HG03558 (cell line): ENCODE data around the gene CRYZL1.

ENCODE experiments used
- ATAC-seq: cut with Tn5 transposase; IDR thresholded peaks from one replicate; pipeline ENCODE4 v1.9.1; 2021; ENCODE audit warnings: moderate number of reproducible peaks; ENCODE audit not compliant: unreplicated experiment; ENCODE audit errors: extremely low read depth

CRYZL1 gene

DNA sequence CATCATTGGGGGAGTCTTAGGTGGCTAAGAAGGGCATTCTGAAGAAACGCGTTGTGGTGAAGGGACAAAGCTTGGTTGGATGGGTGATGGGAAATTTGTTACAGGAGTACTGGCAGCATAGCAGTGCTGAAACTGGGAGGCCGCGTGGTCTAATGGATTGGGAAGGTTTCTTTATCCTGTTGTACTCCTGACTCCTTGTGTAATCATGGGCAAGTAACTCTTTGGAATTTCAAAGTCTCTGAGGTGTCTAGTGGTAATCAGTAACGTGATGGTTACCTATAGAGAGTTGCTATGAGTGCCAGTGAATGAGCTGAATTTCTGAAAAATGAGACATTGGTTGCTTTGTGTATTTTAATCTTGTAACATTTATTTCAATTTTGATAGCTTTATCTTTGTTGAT is 71.5 kb downstream of the CRYZL1 start:
- no peak for ATAC-seq

- ATAC-seq: no peak
Observed at GRCh38 chr21:33568448-33568847, 73.1 kb downstream of the CRYZL1 start.

DNA sequence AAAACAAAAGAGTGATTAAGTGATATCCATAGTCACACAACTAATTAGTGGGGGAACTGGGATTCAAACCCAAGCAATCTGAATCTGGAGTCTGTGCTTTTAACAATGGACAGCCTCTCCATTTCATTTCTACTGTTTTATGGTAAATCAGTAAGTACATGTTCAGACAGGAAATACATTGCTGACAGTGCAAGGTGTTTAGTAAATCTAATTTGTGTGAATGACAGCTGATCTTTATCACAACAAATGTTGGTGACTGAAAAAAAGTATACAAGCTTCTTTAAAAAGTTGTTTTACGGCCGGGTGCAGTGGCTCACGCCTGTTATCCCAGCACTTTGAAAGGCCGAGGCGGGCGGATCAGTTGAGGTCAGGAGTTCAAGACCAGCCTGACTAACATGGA is 73.6 kb downstream of the CRYZL1 start:
- ATAC-seq: no peak

- no peak for ATAC-seq
Observed at GRCh38 chr21:33566514-33566913, 75.0 kb downstream of the CRYZL1 start.

DNA sequence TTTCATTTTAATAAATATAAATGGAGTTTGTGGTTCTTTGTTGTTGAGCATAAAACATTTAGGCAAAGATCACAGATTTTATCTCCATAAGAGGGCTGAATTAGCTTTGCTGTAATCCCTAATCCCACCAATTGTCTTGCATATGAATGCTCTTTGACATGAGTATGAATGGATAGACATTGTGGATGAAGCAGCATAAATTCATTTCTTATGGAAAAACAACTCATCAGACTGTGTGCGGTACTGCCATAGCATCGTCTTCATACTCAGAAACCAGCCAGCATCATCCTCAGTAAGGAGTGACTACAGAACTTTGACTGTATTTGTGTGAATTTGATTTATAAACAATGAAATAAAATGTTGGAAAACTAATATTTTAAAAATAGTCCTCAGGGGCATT is 79.2 kb downstream of the CRYZL1 start:
- no peak for ATAC-seq

- ATAC-seq: no peak
Observed at GRCh38 chr21:33561373-33561772, 80.2 kb downstream of the CRYZL1 start.

DNA sequence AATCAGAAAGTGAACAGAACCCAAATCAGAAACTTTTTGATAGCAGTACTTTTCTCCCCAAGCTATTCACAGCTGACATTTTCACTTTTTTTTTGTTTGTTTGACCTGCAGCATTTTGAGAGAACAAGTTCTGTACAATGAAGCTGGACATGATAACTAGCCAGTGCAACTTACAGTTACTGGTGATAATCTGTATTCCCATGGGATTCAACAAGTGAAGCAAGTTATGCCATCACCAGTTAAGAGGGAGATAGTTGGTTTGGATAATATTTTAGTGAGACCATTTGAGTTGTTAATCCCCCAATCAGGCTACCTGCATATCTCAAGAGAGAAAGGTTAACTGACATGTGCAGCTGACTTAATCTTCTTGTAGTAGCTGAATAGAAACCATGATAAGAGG is 80.6 kb downstream of the CRYZL1 start:
- no peak for ATAC-seq

DNA sequence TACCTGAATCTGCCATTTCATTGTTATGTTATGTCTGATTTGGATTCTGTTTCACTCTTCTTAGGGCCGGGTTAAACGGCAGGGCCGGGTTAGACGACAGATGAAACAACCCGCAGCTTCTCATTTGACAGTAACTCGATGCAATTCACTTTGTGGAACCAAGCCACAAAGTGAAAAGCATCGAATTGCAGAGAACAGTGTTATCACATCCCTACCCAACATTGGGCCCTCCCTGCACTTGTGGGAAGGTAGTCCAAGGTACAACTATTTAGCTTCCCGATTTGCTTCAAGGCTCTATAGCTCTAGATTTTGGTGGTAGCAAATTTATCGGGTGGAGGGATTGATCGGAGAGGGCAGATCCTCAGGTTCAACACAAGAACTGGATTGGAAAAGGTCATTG is 81.7 kb downstream of the CRYZL1 start:
- no peak for ATAC-seq

- no peak for ATAC-seq
Observed at GRCh38 chr21:33558777-33559421, 82.6 kb downstream of the CRYZL1 start.

DNA sequence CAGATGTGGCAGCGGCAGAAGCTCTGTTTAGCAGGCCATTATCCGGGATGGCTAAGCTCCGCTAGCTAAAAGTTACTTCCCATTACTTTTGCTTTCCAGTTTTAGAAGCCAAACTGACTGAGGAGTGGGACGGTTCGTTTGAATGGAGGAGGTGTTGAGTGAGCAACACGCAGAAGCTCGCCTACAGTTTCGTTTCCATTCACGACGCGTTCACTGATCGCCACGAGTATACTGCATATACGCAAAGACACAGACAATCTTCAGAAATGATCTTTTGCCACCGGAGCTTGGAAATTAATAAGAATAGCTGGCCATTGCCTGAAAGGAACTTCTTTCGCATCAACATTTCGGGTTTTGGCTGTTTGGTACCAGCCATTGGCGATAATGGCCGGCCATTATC is 84.1 kb downstream of the CRYZL1 start:
- ATAC-seq: no peak

DNA sequence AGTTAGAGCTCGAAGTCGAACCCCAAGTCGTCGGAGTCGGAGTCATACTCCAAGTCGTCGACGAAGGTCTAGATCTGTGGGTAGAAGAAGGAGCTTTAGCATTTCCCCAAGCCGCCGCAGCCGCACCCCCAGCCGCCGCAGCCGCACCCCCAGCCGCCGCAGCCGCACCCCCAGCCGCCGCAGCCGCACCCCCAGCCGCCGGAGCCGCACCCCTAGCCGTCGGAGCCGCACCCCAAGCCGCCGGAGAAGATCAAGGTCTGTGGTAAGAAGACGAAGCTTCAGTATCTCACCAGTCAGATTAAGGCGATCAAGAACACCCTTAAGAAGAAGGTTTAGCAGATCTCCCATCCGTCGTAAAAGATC is 86.6 kb downstream of the CRYZL1 start:
- no peak for ATAC-seq

- no peak for ATAC-seq
Observed at GRCh38 chr21:33554236-33554981, 87.1 kb downstream of the CRYZL1 start.

- no peak for ATAC-seq
Observed at GRCh38 chr21:33552999-33553598, 88.4 kb downstream of the CRYZL1 start.

- no peak for ATAC-seq
Observed at GRCh38 chr21:33552093-33552998, 89.2 kb downstream of the CRYZL1 start.

DNA sequence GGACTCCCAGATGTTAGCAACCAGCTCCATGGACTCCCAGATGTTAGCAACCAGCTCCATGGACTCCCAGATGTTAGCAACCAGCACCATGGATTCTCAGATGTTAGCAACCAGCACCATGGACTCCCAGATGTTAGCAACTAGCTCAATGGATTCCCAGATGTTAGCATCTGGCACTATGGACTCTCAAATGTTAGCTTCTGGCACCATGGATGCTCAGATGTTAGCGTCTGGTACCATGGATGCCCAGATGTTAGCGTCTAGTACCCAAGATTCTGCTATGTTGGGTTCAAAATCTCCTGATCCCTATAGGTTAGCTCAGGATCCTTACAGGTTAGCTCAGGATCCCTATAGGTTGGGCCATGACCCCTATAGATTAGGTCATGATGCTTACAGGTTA is 89.9 kb downstream of the CRYZL1 start:
- ATAC-seq: no peak

DNA sequence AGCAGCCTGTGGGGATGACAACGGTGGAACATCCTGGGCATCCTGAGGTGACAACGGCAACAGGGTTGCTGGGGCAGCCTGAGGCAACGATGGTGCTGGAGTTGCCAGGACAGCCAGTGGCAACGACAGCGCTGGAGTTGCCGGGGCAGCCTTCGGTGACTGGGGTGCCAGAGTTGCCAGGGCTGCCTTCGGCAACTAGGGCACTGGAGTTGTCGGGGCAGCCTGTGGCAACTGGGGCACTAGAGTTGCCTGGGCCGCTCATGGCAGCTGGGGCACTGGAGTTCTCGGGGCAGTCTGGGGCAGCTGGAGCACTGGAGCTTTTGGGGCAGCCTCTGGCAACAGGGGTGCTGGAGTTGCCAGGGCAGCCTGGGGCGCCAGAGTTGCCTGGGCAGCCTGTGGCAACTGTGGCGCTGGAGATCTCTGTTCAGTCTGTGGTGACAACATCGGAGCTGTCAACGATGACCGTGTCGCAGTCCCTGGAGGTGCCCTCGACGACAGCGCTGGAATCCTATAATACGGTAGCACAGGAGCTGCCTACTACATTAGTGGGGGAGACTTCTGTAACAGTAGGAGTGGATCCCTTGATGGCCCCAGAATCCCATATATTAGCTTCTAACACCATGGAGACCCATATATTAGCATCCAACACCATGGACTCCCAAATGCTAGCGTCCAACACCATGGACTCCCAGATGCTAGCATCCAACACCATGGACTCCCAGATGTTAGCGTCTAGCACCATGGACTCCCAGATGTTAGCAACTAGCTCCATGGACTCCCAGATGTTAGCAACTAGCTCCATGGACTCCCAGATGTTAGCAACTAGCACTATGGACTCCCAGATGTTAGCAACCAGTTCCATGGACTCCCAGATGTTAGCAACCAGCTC is 90.5 kb downstream of the CRYZL1 start:
- ATAC-seq: no peak

DNA sequence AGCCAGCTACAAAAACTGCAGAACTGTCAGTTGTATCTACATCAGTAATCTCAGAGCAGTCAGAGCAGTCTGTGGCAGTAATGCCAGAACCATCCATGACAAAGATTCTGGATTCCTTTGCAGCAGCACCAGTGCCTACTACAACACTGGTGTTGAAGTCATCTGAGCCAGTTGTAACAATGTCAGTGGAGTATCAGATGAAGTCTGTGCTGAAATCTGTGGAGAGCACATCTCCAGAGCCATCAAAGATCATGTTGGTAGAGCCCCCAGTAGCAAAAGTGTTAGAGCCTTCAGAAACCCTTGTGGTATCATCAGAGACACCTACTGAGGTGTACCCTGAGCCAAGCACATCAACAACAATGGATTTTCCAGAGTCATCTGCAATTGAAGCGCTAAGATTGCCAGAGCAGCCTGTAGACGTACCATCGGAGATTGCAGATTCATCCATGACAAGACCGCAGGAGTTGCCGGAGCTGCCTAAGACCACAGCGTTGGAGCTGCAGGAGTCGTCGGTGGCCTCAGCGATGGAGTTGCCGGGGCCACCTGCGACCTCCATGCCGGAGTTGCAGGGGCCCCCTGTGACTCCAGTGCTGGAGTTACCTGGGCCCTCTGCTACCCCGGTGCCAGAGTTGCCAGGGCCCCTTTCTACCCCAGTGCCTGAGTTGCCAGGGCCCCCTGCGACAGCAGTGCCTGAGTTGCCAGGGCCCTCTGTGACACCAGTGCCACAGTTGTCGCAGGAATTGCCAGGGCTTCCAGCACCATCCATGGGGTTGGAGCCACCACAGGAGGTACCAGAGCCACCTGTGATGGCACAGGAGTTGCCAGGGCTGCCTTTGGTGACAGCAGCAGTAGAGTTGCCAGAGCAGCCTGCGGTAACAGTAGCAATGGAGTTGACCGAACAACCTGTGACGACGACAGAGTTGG is 91.4 kb downstream of the CRYZL1 start:
- no peak for ATAC-seq

GRCh38 chr21:33546086-33546485 is 95.5 kb downstream of the CRYZL1 start:
- no peak for ATAC-seq
